Measurements from ENCODE around the gene LAGE3. TPM values are rescaled to one million over a fixed set of nuclear protein-coding genes. Genes with fewer than 3 reads are reported as not detected.
A peak's percentile ranks its signal among the peaks of the same experiment; 100 is the strongest.

The LAGE3 gene
- 8.8 TPM for total RNA-seq (ENCODE audit: unreplicated experiment)
- long read RNA-seq, transcript LAGE3-201 (3 exons, 949 nt) = major isoform, 21 of 23 reads
- long read RNA-seq, partial matches to known transcripts = 1 of 23 reads
- long read RNA-seq, other reads (novel, unspliced or antisense) = 1 of 23 reads

- peak within 1 kb of the TSS; percentile 79 for H3K27ac Mint-ChIP-seq (ENCODE audit: unreplicated experiment)
- peaks cover 4% of the 10 kb centered on the region for H3K27me3 Mint-ChIP-seq (ENCODE audit: unreplicated experiment)
- H3K9me3 Mint-ChIP-seq (ENCODE audit: unreplicated experiment) = peaks cover 2% of the 10 kb centered on the region
These were observed at the start of gene LAGE3 for GRCh38 chrX:154478728-154479622. TSS of gene LAGE3 (minus strand) at chrX:154479281. CDS start at chrX:154478915, 366 bp downstream.

DNA sequence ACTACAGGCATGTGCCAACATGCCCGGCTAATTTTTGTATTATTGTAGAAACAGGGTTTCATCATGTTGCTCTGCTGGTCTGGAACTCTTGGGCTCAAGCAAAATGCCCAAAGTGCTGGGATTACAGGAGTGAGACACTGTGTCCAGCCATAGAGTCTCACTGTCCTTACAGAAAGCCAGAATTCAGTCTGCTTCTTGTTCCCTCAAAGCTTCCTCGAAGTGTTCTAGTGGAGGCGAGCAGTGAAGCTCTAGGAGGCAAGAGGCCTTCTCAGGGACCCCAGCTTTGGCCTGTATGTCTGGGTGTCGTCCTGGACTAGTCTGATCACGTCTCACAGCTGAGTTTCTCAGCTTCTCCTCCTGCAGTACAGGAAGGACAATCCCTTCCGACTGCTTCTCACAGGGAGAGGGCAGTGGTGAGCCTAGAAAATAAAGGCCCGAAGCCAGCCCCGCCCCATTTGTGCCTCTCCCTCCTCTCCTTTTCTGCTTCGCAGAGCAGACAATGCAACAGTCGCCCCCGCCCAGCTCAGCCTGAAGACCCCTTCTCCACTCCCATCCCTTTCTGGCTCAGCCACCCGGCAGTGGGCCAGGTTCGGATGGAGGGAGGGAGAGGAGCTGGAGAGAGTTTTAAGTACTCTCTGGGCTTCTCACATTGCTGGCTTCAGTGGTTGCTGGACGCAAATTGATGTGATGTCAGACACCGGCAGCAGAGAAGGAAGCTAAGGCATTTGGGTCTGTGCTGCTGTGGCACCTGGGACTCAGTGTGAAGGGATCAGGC lies 48.0 kb upstream of the LAGE3 start:
- H3K4me1 Mint-ChIP-seq (ENCODE audit: low read depth, unreplicated experiment) = peaks cover 3% of the 10 kb centered on the region
- no peaks in the 10 kb centered on the region for H3K36me3 Mint-ChIP-seq (ENCODE audit: unreplicated experiment)
- peak overlapping the region; percentile 71 for H3K4me3 Mint-ChIP-seq (ENCODE audit: unreplicated experiment)
- peaks cover 1% of the 10 kb centered on the region for H3K27me3 Mint-ChIP-seq (ENCODE audit: unreplicated experiment)
- peaks cover 2% of the 10 kb centered on the region for H3K9me3 Mint-ChIP-seq (ENCODE audit: unreplicated experiment)
- H3K27ac Mint-ChIP-seq (ENCODE audit: unreplicated experiment) = peak overlapping the region; percentile 88
- TF ChIP-seq, protein P1, sequence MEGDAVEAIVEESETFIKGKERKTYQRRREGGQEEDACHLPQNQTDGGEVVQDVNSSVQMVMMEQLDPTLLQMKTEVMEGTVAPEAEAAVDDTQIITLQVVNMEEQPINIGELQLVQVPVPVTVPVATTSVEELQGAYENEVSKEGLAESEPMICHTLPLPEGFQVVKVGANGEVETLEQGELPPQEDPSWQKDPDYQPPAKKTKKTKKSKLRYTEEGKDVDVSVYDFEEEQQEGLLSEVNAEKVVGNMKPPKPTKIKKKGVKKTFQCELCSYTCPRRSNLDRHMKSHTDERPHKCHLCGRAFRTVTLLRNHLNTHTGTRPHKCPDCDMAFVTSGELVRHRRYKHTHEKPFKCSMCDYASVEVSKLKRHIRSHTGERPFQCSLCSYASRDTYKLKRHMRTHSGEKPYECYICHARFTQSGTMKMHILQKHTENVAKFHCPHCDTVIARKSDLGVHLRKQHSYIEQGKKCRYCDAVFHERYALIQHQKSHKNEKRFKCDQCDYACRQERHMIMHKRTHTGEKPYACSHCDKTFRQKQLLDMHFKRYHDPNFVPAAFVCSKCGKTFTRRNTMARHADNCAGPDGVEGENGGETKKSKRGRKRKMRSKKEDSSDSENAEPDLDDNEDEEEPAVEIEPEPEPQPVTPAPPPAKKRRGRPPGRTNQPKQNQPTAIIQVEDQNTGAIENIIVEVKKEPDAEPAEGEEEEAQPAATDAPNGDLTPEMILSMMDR (IDR thresholded peaks at IDR 0.05; ENCODE audit: partially characterized antibody, unreplicated experiment) = no peak
- peak; percentile 80 for DNase-seq

More at GRCh38 chrX:154478728-154479622, at the start of gene LAGE3:
- Mint-ChIP-seq H3K36me3 (ENCODE audit: unreplicated experiment) (no peaks in the 10 kb centered on the region), H3K4me3 (ENCODE audit: unreplicated experiment) (peak within 1 kb of the TSS; percentile 86), H3K4me1 (ENCODE audit: low read depth, unreplicated experiment) (peaks cover 3% of the 10 kb centered on the region)
- DNase-seq = peak; percentile 92
- TF ChIP-seq, protein P1 (IDR thresholded peaks at IDR 0.05; ENCODE audit: partially characterized antibody, unreplicated experiment) = no peak

GRCh38 chrX:154525606-154526490 lies 46.8 kb upstream of the LAGE3 start:
- peaks cover 1% of the 10 kb centered on the region for H3K27me3 Mint-ChIP-seq (ENCODE audit: unreplicated experiment)
- no peak overlapping the region for H3K27ac Mint-ChIP-seq (ENCODE audit: unreplicated experiment)
- H3K36me3 Mint-ChIP-seq (ENCODE audit: unreplicated experiment) = no peaks in the 10 kb centered on the region
- no peak overlapping the region for H3K4me3 Mint-ChIP-seq (ENCODE audit: unreplicated experiment)
- H3K4me1 Mint-ChIP-seq (ENCODE audit: low read depth, unreplicated experiment) = peaks cover 3% of the 10 kb centered on the region
- peaks cover 4% of the 10 kb centered on the region for H3K9me3 Mint-ChIP-seq (ENCODE audit: unreplicated experiment)
- no peak for DNase-seq
- TF ChIP-seq, protein P1 (IDR thresholded peaks at IDR 0.05; ENCODE audit: partially characterized antibody, unreplicated experiment) = no peak

- Mint-ChIP-seq H3K4me3 (ENCODE audit: unreplicated experiment) (no peak overlapping the region), H3K36me3 (ENCODE audit: unreplicated experiment) (no peaks in the 10 kb centered on the region), H3K4me1 (ENCODE audit: low read depth, unreplicated experiment) (peaks cover 6% of the 10 kb centered on the region), H3K9me3 (ENCODE audit: unreplicated experiment) (peaks cover 2% of the 10 kb centered on the region), H3K27me3 (ENCODE audit: unreplicated experiment) (no peaks in the 10 kb centered on the region), H3K27ac (ENCODE audit: unreplicated experiment) (no peak overlapping the region)
- TF ChIP-seq, protein P1 (IDR thresholded peaks at IDR 0.05; ENCODE audit: partially characterized antibody, unreplicated experiment) = no peak
- DNase-seq = no peak
These were observed 40.3 kb upstream of the LAGE3 start for GRCh38 chrX:154519389-154519788.

Data from glutamatergic neuron (in vitro differentiated cells).